ENCODE results near the gene LCTL.

GRCh38 chr15:66614456-66614855, 48.7 kb upstream of the LCTL start:
- no peak for TF ChIP-seq CTCF (IDR thresholded peaks at IDR 0.05)
- TF ChIP-seq POLR2A (IDR thresholded peaks at IDR 0.05): no peak
